Measurements from ENCODE around the gene SCN8A.

DNA sequence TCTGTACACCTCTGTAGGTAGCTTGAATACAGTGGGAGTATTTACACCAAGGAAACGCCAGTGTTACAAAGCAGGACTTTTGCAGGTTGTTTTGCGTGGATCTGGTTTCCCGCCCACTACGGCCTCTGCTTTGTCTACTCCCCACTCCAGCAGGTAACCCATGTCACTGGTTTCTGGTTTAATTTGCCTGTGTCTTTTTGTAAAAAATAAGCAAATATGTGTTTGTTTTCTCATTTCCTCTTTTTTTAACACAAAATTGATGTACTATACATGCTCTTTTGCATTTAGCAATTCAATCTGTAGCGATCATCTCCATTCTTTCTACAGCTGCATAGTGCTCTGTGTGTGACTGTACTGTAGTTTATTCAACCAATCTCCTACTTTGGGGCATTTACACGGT, 43.4 kb upstream of the SCN8A start:
- TF ChIP-seq, protein P1, sequence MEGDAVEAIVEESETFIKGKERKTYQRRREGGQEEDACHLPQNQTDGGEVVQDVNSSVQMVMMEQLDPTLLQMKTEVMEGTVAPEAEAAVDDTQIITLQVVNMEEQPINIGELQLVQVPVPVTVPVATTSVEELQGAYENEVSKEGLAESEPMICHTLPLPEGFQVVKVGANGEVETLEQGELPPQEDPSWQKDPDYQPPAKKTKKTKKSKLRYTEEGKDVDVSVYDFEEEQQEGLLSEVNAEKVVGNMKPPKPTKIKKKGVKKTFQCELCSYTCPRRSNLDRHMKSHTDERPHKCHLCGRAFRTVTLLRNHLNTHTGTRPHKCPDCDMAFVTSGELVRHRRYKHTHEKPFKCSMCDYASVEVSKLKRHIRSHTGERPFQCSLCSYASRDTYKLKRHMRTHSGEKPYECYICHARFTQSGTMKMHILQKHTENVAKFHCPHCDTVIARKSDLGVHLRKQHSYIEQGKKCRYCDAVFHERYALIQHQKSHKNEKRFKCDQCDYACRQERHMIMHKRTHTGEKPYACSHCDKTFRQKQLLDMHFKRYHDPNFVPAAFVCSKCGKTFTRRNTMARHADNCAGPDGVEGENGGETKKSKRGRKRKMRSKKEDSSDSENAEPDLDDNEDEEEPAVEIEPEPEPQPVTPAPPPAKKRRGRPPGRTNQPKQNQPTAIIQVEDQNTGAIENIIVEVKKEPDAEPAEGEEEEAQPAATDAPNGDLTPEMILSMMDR (IDR thresholded peaks at IDR 0.05; ENCODE audit: insufficient read depth, low read length) = no peak
- no peak for TF ChIP-seq SPI1 (IDR thresholded peaks at IDR 0.05; ENCODE audit: borderline replicate concordance, low read depth)

Data from HL-60 (cell line).